ENCODE results near the gene STK4. TPM values are rescaled to one million over a fixed set of nuclear protein-coding genes. Genes with fewer than 3 reads are reported as not detected.

STK4 gene
- total and polyA plus RNA-seq, 2 of the 8 experiments (the other 6 are each of a cell fraction or from before 2014, with no cell fraction given): 12.0 to 34.3 TPM

GRCh38 chr20:45100563-45101245 is 134.4 kb downstream of the STK4 start, which contains the start of gene KCNS1 (continued):
- no peak for TF ChIP-seq SIN3A (conservative IDR thresholded peaks at IDR 0.05 in 1 of 2, IDR thresholded peaks at IDR 0.05 in 1 of 2; ENCODE audit: low read depth in 1 of 2, low read length in 2 of 2)

Measured in H1 (cell line).